Left lung (tissue), 10 donors: ENCODE data around the gene RNASE8. TPM values are rescaled to one million over a fixed set of nuclear protein-coding genes. Genes with fewer than 3 reads are reported as not detected.

Source experiments
- ATAC-seq: fragments of 200-7000 bp; cut with Tn5 transposase; one replicate; pipeline ENCODE4 v1.9.1; 2020; ENCODE audit warnings: moderate library complexity
- DNase-seq, 4 donors: peaks; one replicate each; pipeline ENCODE4 v3.0.0-alpha.2; 2013 to 2020
- H3K27ac ChIP-seq, 2 donors: fragments of 200-600 bp; sonication (generic) in 1 of 2; one replicate each; pipeline versions ENCODE4 v1.5.0 to v1.8.0; 2020 to 2021
- H3K27me3 ChIP-seq, 2 donors: fragments of 200-600 bp; sonication (generic) in 1 of 2; one replicate each; pipeline versions ENCODE4 v1.5.0 to v1.8.0; 2020 to 2021
- H3K36me3 ChIP-seq, 2 donors: fragments of 200-600 bp; sonication (generic) in 1 of 2; one replicate each; pipeline versions ENCODE4 v1.5.0 to v1.8.0; 2020 to 2021
- H3K4me1 ChIP-seq, 2 donors: fragments of 200-600 bp; one replicate each; pipeline ENCODE4 v1.8.0; 2021
- H3K4me3 ChIP-seq, 2 donors: fragments of 200-600 bp; sonication (generic) in 1 of 2; one replicate each; pipeline versions ENCODE4 v1.5.0 to v1.8.0; 2020 to 2021; ENCODE audit warnings: mild to moderate bottlenecking in 1 of 2
- H3K9me3 ChIP-seq, 2 donors: fragments of 200-600 bp; sonication (generic) in 1 of 2; one replicate each; pipeline versions ENCODE4 v1.5.0 to v1.8.0; 2020 to 2021
- CTCF ChIP-seq, 2 donors: fragments of 200-600 bp; sonication (generic) in 1 of 2; IDR thresholded peaks; one replicate each; pipeline versions ENCODE4 v1.5.0 to v1.8.0; 2021; ENCODE audit warnings: antibody characterized with exemption in 2 of 2
- intact Hi-C, 2 donors: fragments of 100-400 bp; cut with DNase I; formaldehyde crosslinking; loops; one replicate each; pipeline versions ENCODE4 v1.11.2 to v1.14.2; 2022
- polyA plus RNA-seq, 6 donors: library from polyadenylated mRNA; unstranded; fragments of 120-200 nt; gene quantifications; one replicate each; pipeline ENCODE4 v1.2.1, GENCODE V29; 2013; ENCODE audit not compliant: insufficient read length in 6 of 6
- total RNA-seq, 2 donors: library from RNA; stranded (reverse); fragmentation: NEBNext Ultra II Directional; extraction: Animal tissue kit (Norgen Biotek cat#: 25700); gene quantifications; one replicate each; pipeline ENCODE4 v1.2.1, GENCODE V29; 2021
- donor health status: DM: no; HTN: yes; CAD: no.
- donor health status: DM: no; HTN: no; CAD: no.

The RNASE8 gene
- total and polyA plus RNA-seq, 8 donors: 0.21 to 0.31 TPM; not detected in 6

GRCh38 chr14:21043974-21044618 lies 13.5 kb upstream of the RNASE8 start:
- Histone ChIP-seq H3K4me1 (peaks cover 18 to 25% of the 10 kb centered on the region in 2 donors), H3K27me3 (peaks cover 0 to 5% of the 10 kb centered on the region in 2 donors), H3K4me3 (no peak overlapping the region), H3K27ac (no peak overlapping the region), H3K9me3 (no peaks in the 10 kb centered on the region), H3K36me3 (no peaks in the 10 kb centered on the region)
- ATAC-seq: peak; percentile 64
- intact Hi-C loops: no loop called here
- DNase-seq: no peak
- no peak for TF ChIP-seq CTCF (IDR thresholded peaks at IDR 0.05)

- H3K9me3 ChIP-seq: no peaks in the 10 kb centered on the region
- DNase-seq: no peak
- peaks cover 0 to 5% of the 10 kb centered on the region in 2 donors for H3K27me3 ChIP-seq
- peaks cover 7 to 9% of the 10 kb centered on the region in 2 donors for H3K4me1 ChIP-seq
- no peak for ATAC-seq
- intact Hi-C loops: no loop called here
- no peaks in the 10 kb centered on the region for H3K36me3 ChIP-seq
- no peak for TF ChIP-seq CTCF (IDR thresholded peaks at IDR 0.05)
- H3K4me3 ChIP-seq: no peak overlapping the region
- no peak overlapping the region for H3K27ac ChIP-seq
Measured at GRCh38 chr14:21047378-21047781, 10.2 kb upstream of the RNASE8 start.

GRCh38 chr14:21048638-21049037 lies 9.0 kb upstream of the RNASE8 start:
- intact Hi-C loops: no loop called here
- H3K9me3 ChIP-seq: no peaks in the 10 kb centered on the region
- no peak for TF ChIP-seq CTCF (IDR thresholded peaks at IDR 0.05)
- H3K27ac ChIP-seq: no peak overlapping the region
- H3K4me1 ChIP-seq: peaks cover 6 to 7% of the 10 kb centered on the region in 2 donors
- no peak for DNase-seq
- no peaks in the 10 kb centered on the region for H3K36me3 ChIP-seq
- no peak for ATAC-seq
- H3K27me3 ChIP-seq: no peaks in the 10 kb centered on the region
- no peak overlapping the region for H3K4me3 ChIP-seq

- no peaks in the 10 kb centered on the region for H3K9me3 ChIP-seq
- no peak overlapping the region for H3K27ac ChIP-seq
- H3K27me3 ChIP-seq: no peaks in the 10 kb centered on the region
- no peak overlapping the region for H3K4me3 ChIP-seq
- intact Hi-C loops: no loop called here
- no peak for DNase-seq
- H3K4me1 ChIP-seq: peaks cover 0 to under 1% of the 10 kb centered on the region in 2 donors
- no peak for TF ChIP-seq CTCF (IDR thresholded peaks at IDR 0.05)
- ATAC-seq: no peak
- H3K36me3 ChIP-seq: no peaks in the 10 kb centered on the region
Measured at GRCh38 chr14:21049271-21049673, 8.3 kb upstream of the RNASE8 start.

GRCh38 chr14:21050597-21050996 lies 7.0 kb upstream of the RNASE8 start:
- Histone ChIP-seq H3K4me3 (no peak overlapping the region), H3K36me3 (no peaks in the 10 kb centered on the region), H3K27ac (no peak overlapping the region), H3K27me3 (no peaks in the 10 kb centered on the region), H3K4me1 (no peaks in the 10 kb centered on the region), H3K9me3 (no peaks in the 10 kb centered on the region)
- no peak for TF ChIP-seq CTCF (IDR thresholded peaks at IDR 0.05)
- intact Hi-C loops: no loop called here
- ATAC-seq (no peak), DNase-seq (no peak)
